Measurements from ENCODE around the gene SLC25A25. TPM values are rescaled to one million over a fixed set of nuclear protein-coding genes. Genes with fewer than 3 reads are reported as not detected.

Gene SLC25A25
- total RNA-seq, 3 donors from 2014 or later (not counting 1 experiment from before 2014, with no cell fraction given), result 16.8 to 19.1 (median 18.9) TPM

- no peaks in the 10 kb centered on the region for H3K9me3 ChIP-seq (ENCODE audit: control insufficient read depth, insufficient read depth, low read length)
- intact Hi-C loops (cut with micrococcal nuclease), result no loop called here
- H3K4me1 Mint-ChIP-seq, result peaks cover 6 to 14% of the 10 kb centered on the region in 2 donors
Measured at GRCh38 chr9:128120061-128120740, 52.2 kb downstream of the SLC25A25 start.

DNA sequence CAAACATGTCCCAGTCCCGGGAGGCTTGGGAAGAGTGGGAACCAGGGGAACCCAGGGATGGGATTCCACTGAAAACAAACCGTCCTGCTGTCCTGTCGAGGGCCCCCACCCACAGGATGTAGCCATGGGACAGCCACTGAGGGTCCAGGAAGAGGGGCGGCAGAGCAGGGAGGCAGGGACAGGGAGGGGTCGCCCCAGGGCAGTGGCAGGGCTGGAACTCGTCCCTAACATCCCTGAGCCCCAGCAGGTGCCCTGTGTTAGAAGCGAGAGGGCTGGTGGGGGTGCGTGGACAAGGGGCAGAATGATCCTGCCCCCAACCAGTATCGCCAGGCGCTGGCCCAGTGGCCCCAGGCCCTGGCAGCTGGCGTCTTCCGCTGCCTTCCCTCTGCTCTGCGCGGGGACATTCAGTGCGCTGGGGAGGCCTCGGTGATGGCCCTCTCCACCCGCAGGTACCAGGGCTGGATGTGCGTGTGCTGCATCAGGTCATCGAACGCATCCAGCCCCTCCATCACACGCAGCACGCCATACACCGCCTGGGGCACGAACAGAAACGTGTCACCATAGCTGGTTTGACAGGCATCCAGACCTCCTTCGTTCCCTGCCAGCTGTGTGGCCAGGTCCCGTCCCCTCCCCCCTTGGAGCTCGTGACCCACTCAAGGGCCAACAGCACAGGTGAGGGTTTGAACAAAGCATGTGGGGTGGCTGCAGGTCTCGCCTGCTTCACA, 52.9 kb downstream of the SLC25A25 start:
- no peak for TF ChIP-seq CTCF (IDR thresholded peaks at IDR 0.05)
- Histone ChIP-seq H3K4me3 (ENCODE audit: low read length) (no peak overlapping the region), H3K9me3 (ENCODE audit: control insufficient read depth, insufficient read depth, low read length) (no peaks in the 10 kb centered on the region), H3K4me1 (ENCODE audit: control insufficient read depth, insufficient read depth, low read length) (peaks cover 28% of the 10 kb centered on the region), H3K27me3 (ENCODE audit: control insufficient read depth, insufficient read depth, low read length) (no peaks in the 10 kb centered on the region), H3K36me3 (ENCODE audit: control insufficient read depth, insufficient read depth, low read length) (peaks cover 27% of the 10 kb centered on the region), H3K27ac (ENCODE audit: low read length) (no peak overlapping the region)
- Mint-ChIP-seq H3K36me3 (no peaks in the 10 kb centered on the region), H3K9me3 (no peaks in the 10 kb centered on the region), H3K4me1 (peaks cover 9 to 21% of the 10 kb centered on the region in 2 donors), H3K27me3 (ENCODE audit: low read depth in 2 of 2) (no peaks in the 10 kb centered on the region), H3K4me3 (no peak overlapping the region), H3K27ac (no peak overlapping the region)
- intact Hi-C loops (cut with micrococcal nuclease), result no loop called here
- DNase-seq (no peak), ATAC-seq (no peak)
- 91% methylated on average over 29 of the region's 29 CpGs for WGBS (ENCODE audit: insufficient coverage)

More at GRCh38 chr9:128120061-128120740, 52.2 kb downstream of the SLC25A25 start:
- Histone ChIP-seq H3K4me1 (ENCODE audit: control insufficient read depth, insufficient read depth, low read length) (peaks cover 28% of the 10 kb centered on the region), H3K27me3 (ENCODE audit: control insufficient read depth, insufficient read depth, low read length) (no peaks in the 10 kb centered on the region), H3K36me3 (ENCODE audit: control insufficient read depth, insufficient read depth, low read length) (peaks cover 27% of the 10 kb centered on the region), H3K4me3 (ENCODE audit: low read length) (no peak overlapping the region), H3K27ac (ENCODE audit: low read length) (no peak overlapping the region)
- Mint-ChIP-seq H3K27me3 (ENCODE audit: low read depth in 2 of 2) (no peaks in the 10 kb centered on the region), H3K9me3 (no peaks in the 10 kb centered on the region), H3K36me3 (no peaks in the 10 kb centered on the region), H3K4me3 (no peak overlapping the region), H3K27ac (no peak overlapping the region)
- no peak for TF ChIP-seq CTCF (IDR thresholded peaks at IDR 0.05)
- 92% methylated on average over 20 of the region's 20 CpGs for WGBS (ENCODE audit: insufficient coverage)
- no peak for ATAC-seq
- DNase-seq, result no peak

GRCh38 chr9:128121466-128121810, 53.4 kb downstream of the SLC25A25 start:
- Mint-ChIP-seq H3K4me3 (no peak overlapping the region), H3K4me1 (peaks cover 13 to 26% of the 10 kb centered on the region in 2 donors), H3K9me3 (no peaks in the 10 kb centered on the region), H3K36me3 (no peaks in the 10 kb centered on the region), H3K27me3 (ENCODE audit: low read depth in 2 of 2) (no peaks in the 10 kb centered on the region), H3K27ac (no peak overlapping the region)
- DNase-seq (no peak), ATAC-seq (no peak)
- peaks cover 28% of the 10 kb centered on the region for H3K4me1 ChIP-seq (ENCODE audit: control insufficient read depth, insufficient read depth, low read length)
- TF ChIP-seq CTCF (IDR thresholded peaks at IDR 0.05), result no peak
- no peaks in the 10 kb centered on the region for H3K9me3 ChIP-seq (ENCODE audit: control insufficient read depth, insufficient read depth, low read length)
- 95% methylated on average over 5 of the region's 5 CpGs for WGBS (ENCODE audit: insufficient coverage)
- H3K27ac ChIP-seq (ENCODE audit: low read length), result no peak overlapping the region
- H3K36me3 ChIP-seq (ENCODE audit: control insufficient read depth, insufficient read depth, low read length), result peaks cover 27% of the 10 kb centered on the region
- intact Hi-C loops (cut with micrococcal nuclease), result no loop called here
- no peaks in the 10 kb centered on the region for H3K27me3 ChIP-seq (ENCODE audit: control insufficient read depth, insufficient read depth, low read length)
- H3K4me3 ChIP-seq (ENCODE audit: low read length), result no peak overlapping the region
